Measurements from ENCODE around the gene PGAP6. TPM values are rescaled to one million over a fixed set of nuclear protein-coding genes. Genes with fewer than 3 reads are reported as not detected.
"Not testable (repeated sequence)": the region's sequence is repeated elsewhere in the genome, so short reads cannot be mapped to it uniquely, and the experiment has no call there.

Gene PGAP6
- polyA plus RNA-seq, 1 of the 3 experiments (the other 2 are of a cell fraction): 133 TPM

DNA sequence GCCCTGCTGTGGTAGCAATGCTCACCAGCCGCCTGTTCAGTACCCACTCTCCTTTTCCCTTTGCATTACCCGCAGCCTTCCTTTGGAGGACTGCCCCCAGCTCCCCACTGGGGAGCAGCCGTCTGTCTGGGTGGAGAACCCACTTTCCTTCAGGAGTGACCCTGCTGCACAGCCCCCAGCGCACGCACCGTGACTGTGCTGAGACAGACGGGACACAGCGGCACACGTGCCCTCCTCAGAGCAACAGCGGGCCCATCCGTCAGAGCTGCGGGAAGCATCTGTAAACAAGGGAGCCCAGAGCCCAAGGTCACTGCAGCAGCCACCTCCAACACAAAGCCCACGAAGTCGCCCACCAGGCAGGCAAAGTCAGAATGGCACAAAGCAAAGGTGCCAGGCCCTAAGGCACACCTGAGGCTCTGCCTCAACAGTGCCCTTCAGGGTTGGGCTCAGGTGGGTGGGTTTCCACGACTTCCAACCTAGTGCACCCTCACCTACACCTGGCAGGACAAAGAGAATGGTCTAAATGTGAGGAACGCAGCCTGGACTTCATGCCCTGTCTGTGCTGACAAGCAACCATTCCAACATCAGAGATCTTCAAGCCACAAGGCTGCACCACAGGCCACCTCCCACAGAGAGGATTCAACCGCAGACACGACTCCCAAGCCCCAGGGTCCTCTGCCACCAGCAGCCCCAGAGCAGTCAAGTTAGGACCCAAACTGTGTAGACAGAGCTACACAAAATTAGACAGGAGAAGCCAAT lies 39.1 kb downstream of the PGAP6 start:
- no peak overlapping the region for H2AFZ ChIP-seq (ENCODE audit: low read depth)
- ChIA-PET POLR2A (no interaction called here), CTCF (interaction anchor here (0.9 to 2.2 kb wide), 3 partner anchors 9 to 105 kb away, joined by 3 to 8 read pairs (median 3); no protein-coding TSS in a partner anchor)
- H3K4me3 ChIP-seq (ENCODE audit: low read depth in 2 of 2, low read length in 1 of 2): no peak overlapping the region
- peaks cover 86% of the 10 kb centered on the region for H4K20me1 ChIP-seq (ENCODE audit: insufficient read depth)
- no peak for DNase-seq
- H3K27ac ChIP-seq (ENCODE audit: low read depth in 2 of 2, low read length in 1 of 2): no peak overlapping the region
- 92% methylated on average over 10 of the region's 18 CpGs for WGBS (ENCODE audit: low lambda C conversion rate)
- no peaks in the 10 kb centered on the region for H3K27me3 ChIP-seq (ENCODE audit: insufficient read depth)
- H3K9me3 ChIP-seq: no peaks in the 10 kb centered on the region
- H3F3A ChIP-seq (replicated peaks; ENCODE audit: insufficient read depth): no peaks in the 10 kb centered on the region
- no peak overlapping the region for H3K9ac ChIP-seq
- TF ChIP-seq RXRA (IDR thresholded peaks at IDR 0.05; ENCODE audit: borderline replicate concordance, low read depth): no peak
- TF ChIP-seq RCOR1 (IDR thresholded peaks at IDR 0.05; ENCODE audit: low read length): no peak
- no peak for TF ChIP-seq FOXJ3 (CRISPR knock-in tag; IDR thresholded peaks at IDR 0.05)
- TF ChIP-seq, protein P1, sequence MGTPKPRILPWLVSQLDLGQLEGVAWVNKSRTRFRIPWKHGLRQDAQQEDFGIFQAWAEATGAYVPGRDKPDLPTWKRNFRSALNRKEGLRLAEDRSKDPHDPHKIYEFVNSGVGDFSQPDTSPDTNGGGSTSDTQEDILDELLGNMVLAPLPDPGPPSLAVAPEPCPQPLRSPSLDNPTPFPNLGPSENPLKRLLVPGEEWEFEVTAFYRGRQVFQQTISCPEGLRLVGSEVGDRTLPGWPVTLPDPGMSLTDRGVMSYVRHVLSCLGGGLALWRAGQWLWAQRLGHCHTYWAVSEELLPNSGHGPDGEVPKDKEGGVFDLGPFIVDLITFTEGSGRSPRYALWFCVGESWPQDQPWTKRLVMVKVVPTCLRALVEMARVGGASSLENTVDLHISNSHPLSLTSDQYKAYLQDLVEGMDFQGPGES (IDR thresholded peaks at IDR 0.05; ENCODE audit: low read depth, low read length): no peak
- no peak for TF ChIP-seq NFIC (IDR thresholded peaks at IDR 0.05; ENCODE audit: borderline replicate concordance)
- TF ChIP-seq, protein P2, sequence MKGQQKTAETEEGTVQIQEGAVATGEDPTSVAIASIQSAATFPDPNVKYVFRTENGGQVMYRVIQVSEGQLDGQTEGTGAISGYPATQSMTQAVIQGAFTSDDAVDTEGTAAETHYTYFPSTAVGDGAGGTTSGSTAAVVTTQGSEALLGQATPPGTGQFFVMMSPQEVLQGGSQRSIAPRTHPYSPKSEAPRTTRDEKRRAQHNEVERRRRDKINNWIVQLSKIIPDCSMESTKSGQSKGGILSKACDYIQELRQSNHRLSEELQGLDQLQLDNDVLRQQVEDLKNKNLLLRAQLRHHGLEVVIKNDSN (IDR thresholded peaks at IDR 0.05; ENCODE audit: borderline replicate concordance, low read depth): no peak
- TF ChIP-seq, protein P3, sequence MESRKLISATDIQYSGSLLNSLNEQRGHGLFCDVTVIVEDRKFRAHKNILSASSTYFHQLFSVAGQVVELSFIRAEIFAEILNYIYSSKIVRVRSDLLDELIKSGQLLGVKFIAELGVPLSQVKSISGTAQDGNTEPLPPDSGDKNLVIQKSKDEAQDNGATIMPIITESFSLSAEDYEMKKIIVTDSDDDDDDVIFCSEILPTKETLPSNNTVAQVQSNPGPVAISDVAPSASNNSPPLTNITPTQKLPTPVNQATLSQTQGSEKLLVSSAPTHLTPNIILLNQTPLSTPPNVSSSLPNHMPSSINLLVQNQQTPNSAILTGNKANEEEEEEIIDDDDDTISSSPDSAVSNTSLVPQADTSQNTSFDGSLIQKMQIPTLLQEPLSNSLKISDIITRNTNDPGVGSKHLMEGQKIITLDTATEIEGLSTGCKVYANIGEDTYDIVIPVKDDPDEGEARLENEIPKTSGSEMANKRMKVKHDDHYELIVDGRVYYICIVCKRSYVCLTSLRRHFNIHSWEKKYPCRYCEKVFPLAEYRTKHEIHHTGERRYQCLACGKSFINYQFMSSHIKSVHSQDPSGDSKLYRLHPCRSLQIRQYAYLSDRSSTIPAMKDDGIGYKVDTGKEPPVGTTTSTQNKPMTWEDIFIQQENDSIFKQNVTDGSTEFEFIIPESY (IDR thresholded peaks at IDR 0.05; ENCODE audit: borderline replicate concordance, low read depth): no peak
- TF ChIP-seq, protein P4, sequence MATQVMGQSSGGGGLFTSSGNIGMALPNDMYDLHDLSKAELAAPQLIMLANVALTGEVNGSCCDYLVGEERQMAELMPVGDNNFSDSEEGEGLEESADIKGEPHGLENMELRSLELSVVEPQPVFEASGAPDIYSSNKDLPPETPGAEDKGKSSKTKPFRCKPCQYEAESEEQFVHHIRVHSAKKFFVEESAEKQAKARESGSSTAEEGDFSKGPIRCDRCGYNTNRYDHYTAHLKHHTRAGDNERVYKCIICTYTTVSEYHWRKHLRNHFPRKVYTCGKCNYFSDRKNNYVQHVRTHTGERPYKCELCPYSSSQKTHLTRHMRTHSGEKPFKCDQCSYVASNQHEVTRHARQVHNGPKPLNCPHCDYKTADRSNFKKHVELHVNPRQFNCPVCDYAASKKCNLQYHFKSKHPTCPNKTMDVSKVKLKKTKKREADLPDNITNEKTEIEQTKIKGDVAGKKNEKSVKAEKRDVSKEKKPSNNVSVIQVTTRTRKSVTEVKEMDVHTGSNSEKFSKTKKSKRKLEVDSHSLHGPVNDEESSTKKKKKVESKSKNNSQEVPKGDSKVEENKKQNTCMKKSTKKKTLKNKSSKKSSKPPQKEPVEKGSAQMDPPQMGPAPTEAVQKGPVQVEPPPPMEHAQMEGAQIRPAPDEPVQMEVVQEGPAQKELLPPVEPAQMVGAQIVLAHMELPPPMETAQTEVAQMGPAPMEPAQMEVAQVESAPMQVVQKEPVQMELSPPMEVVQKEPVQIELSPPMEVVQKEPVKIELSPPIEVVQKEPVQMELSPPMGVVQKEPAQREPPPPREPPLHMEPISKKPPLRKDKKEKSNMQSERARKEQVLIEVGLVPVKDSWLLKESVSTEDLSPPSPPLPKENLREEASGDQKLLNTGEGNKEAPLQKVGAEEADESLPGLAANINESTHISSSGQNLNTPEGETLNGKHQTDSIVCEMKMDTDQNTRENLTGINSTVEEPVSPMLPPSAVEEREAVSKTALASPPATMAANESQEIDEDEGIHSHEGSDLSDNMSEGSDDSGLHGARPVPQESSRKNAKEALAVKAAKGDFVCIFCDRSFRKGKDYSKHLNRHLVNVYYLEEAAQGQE (IDR thresholded peaks at IDR 0.05; ENCODE audit: low read depth, low read length): no peak
- no peak for TF ChIP-seq FOXM1 (IDR thresholded peaks at IDR 0.05; ENCODE audit: low read depth)
- no peak for TF ChIP-seq NRF1 (IDR thresholded peaks at IDR 0.05; ENCODE audit: low read depth, low read length)
- no peak for TF ChIP-seq SIN3A (IDR thresholded peaks at IDR 0.05; ENCODE audit: borderline replicate concordance, low read depth, low read length)
- TF ChIP-seq RFX5 (IDR thresholded peaks at IDR 0.05; ENCODE audit: low read length): no peak
- peaks cover 89% of the 10 kb centered on the region for H3K79me2 ChIP-seq (ENCODE audit: insufficient read depth)
- H3K4me2 ChIP-seq: no peak overlapping the region
- H3K9me2 ChIP-seq: no peaks in the 10 kb centered on the region
- peaks cover 10 to 18% of the 10 kb centered on the region in 2 experiments for H3K36me3 ChIP-seq (replicated peaks in 1 of 2; ENCODE audit: control insufficient read depth in 1 of 2, insufficient read depth in 2 of 2, low read length in 1 of 2)
- H3K4me1 ChIP-seq (ENCODE audit: control insufficient read depth in 1 of 2, insufficient read depth in 2 of 2, low read depth in 1 of 2, low read length in 1 of 2): peaks cover 5 to 9% of the 10 kb centered on the region in 2 experiments; a peak in 2 of 4 replicates

DNA sequence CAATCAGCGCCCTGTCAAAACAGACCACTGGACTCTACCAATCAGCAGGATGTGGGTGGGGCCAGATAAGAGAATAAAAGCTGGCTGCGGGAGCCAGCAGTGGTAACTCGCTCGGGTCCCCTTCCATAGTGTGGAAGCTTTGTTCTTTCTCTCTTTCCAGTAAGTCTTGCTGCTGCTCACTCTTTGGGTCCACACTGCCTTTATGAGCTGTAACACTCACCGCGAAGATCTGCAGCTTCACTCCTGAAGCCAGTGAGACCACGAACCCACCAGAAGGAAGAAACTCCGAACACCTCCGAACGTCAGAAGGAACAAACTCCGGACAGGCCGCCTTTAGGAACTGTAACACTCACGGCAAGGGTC lies 39.8 kb downstream of the PGAP6 start:
- H3K9ac ChIP-seq; H3F3A ChIP-seq (replicated peaks; ENCODE audit: insufficient read depth); H3K27ac ChIP-seq (ENCODE audit: low read depth in 2 of 2, low read length in 1 of 2); H3K4me1 ChIP-seq (ENCODE audit: control insufficient read depth in 1 of 2, insufficient read depth in 2 of 2, low read depth in 1 of 2, low read length in 1 of 2); H3K9me2 ChIP-seq; H3K4me3 ChIP-seq (ENCODE audit: low read depth in 2 of 2, low read length in 1 of 2); DNase-seq; H3K4me2 ChIP-seq; H2AFZ ChIP-seq (ENCODE audit: low read depth); H3K27me3 ChIP-seq (ENCODE audit: insufficient read depth); H3K9me3 ChIP-seq; POLR2A ChIA-PET: not testable (repeated sequence)
- Histone ChIP-seq H3K36me3 (replicated peaks in 1 of 2; ENCODE audit: control insufficient read depth in 1 of 2, insufficient read depth in 2 of 2, low read length in 1 of 2) (peaks cover 10 to 16% of the 10 kb centered on the region in 2 experiments), H4K20me1 (ENCODE audit: insufficient read depth) (peaks cover 84% of the 10 kb centered on the region), H3K79me2 (ENCODE audit: insufficient read depth) (peaks cover 87% of the 10 kb centered on the region)
- CTCF ChIA-PET: interaction anchor here (0.9 to 2.2 kb wide), 2 partner anchors 10 to 20 kb away, joined by 3 to 8 read pairs; no protein-coding TSS in a partner anchor
- WGBS (ENCODE audit: low lambda C conversion rate): 88% methylated on average over 12 of the region's 13 CpGs

Data from SK-N-SH (cell line).